ENCODE measurements around the gene INAVA.
A peak's percentile ranks its signal among the peaks of the same experiment; 100 is the strongest.

Gene INAVA

DNA sequence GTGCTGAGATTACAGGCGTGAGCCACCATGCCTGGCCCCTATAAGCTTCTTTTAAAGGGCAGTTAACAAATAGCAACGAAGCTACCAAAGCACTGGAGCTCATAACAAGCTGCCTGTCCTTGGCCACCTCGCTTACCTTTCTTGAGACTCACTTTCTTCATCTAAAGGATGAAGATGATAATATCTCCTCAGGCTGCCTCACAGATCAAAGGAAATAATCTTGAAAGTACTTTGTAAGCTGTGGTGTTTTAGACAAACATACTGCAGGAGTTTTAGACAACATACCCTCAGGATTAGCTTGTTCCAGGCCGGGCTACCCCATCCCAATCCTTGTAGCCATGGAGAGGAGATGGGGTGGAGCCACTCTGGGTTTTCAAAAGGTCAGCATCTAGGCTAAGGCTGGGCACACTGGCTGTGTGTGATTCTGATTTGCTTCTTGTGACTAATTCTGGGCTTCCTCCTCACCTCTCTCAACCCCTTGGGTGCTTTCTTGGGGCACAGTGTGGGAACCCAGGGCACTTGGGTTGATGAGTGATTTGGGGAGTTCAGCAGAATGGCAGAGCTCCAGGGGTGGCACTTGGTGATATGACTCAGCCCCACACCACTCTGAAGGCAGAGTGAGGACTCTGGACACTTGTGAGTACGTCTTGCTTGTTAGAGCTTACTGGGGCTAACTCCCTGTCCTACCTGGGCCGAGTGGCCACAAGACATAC lies 16.7 kb upstream of the INAVA start:
- DNase-seq, result peak; percentile 69

DNA sequence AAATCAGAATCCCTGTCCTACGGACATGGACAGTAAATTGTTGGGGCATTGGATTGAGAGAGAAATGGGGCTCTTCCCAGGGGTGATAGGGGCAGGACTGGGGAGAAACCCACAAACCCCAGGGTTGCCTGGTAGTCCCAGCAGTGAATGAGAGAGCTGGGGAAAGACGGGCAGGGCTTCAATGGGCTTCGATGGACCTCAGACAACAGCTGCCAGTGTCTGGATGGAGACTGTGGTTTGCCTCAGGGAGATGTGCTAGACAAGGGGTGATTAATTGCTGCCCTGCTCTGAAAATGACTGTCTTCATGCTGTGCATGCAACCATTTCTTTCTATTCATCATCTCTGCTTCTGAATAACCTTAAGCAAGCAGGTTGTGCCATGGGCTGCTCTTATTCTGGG lies 14.5 kb upstream of the INAVA start:
- DNase-seq, result peak; percentile 68

DNA sequence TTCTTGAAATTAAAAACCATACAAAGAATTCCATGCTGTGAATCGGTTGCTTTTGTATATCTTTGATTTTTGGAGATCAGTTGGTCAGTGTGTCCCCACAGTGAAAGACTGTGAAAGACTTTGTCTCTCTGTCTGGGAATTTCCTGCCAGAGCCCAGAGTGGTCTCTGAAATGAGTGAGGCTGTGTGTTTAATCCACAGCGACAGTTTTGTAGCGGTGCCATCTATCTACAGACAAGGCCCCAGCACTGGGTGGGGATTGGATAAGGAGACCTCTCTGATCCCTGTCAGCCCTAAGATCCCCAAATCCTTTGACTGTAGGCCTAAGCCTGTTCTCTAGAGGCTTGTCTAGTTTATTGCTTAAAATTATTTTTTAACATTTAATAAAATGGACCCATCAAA lies 11.6 kb upstream of the INAVA start:
- peak; percentile 47 for DNase-seq

DNA sequence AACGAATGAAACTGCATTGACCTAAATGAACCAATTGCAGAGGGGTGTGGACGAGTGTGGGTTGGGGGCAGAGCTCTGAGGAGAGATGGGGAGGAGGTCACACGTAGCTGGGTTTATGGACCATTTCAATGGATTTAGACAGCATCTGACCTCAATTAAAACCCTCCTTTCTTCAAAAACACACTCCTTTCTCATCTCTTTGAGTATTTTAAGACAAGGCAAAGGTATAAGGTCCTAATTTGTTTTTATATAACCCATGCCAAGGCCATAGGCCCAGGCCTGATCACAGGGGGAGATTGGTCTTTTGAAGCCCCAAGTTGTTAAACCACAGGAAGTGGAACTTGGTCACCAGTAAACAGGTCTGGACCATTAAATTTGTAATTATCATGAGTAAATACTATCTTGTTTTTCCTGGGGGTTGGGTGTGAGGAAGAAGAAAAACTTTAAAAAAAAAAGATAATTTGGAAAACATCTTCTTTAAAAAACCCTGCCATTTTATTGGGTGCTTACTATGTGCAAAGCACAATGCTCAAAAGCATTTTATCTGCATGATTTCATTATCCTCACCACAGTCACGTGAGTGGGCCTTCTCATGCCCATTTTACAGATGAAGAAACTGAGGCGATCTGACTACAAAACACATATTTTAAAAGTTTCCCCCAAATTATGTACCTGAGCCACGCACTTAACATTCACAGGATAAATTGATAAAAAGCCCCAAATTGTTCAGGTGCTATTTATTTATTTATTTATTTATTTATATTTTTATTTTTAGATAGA lies 8.9 kb upstream of the INAVA start:
- DNase-seq, result no peak

DNA sequence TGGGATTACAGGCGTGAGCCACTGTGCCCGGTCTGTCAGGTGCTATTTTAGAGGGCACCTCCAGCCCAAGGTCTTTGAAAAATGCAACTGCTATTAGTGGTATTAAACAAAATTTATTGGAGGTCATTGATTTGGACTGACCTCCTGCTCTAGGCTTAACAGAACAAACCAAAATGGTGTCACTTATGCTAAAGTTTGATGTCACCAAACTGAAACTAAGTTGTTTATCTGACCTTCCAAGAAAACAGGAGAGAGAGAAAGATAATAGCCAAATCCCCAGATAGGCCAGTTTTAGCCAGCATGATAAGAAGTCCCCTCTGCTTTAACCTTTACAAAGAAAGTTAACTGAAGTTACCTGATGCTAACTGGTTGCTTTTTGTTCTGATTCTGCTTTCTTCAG lies 8.1 kb upstream of the INAVA start:
- no peak for DNase-seq

DNA sequence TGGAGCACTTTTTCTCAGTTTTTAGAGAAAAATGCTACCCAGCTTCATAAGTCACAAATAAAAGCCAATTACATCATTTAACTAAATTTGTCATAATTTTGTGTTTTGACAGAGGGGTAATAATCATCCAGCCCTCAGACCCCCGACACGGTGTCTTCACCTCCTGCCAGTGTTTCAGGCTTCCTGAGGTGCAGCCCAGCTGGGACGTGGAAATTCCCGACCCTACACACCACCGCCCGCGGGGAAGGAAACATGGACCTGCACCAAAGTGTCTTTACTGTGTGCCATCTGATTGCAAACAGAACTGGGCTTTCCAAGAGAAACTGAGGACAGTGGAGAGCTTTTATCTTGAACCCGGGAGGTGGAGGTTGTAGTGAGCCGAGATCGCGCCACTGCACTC lies 7.7 kb upstream of the INAVA start:
- DNase-seq, result no peak

DNA sequence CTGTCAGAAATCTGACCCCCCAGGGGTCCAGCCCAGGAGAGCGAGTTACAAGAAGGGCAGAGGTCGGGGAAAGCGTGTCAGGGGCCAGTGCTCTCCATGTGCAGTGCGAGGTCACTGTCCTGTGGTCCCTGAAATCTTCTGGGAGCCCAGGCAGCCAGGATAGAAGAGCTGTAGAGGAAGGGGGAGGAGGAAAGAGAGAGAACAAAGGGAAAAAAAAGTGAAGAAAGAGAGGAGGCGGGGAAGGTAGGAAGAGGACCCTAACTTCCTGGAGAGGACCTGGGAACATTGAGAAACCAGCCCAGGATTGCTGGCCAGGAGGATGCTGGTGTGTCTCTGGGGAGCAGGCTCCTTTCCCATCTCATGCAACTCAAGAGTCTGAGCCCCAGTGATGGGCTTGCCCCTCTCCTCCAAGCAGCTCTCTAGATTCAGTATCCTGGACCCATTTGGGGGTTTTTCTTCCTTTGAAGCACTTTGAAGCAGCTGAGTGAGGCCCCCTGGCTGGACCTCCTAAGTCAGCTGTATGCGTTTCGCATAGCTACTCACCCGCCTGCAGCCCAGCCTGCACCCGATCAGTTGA lies 6.8 kb upstream of the INAVA start:
- no peak for DNase-seq

DNA sequence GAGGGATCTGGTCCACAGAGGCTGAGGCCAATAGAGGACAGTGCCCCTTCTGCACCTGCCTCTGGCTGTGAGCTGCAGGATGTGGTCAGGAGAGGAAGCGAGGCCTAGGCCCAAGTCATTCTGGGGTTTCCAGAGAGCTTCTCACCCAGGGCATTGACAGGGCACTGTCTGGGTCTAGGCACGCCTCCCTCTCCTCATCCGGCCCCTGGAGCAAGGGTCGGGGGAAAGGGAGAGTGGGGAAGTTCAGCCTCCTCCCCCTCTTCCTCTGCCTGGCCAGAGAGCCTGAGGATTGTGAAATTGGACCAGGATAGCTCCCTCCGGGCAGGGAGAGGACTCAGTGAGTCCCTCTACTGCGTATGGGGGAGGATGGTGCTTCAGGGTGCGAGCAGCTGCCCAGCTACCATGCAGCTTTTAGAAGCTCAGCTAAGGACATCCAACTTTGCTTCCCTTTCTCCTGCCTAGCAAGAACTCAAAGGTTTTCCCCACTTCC lies 6.3 kb upstream of the INAVA start:
- DNase-seq, result peak; percentile 83

DNA sequence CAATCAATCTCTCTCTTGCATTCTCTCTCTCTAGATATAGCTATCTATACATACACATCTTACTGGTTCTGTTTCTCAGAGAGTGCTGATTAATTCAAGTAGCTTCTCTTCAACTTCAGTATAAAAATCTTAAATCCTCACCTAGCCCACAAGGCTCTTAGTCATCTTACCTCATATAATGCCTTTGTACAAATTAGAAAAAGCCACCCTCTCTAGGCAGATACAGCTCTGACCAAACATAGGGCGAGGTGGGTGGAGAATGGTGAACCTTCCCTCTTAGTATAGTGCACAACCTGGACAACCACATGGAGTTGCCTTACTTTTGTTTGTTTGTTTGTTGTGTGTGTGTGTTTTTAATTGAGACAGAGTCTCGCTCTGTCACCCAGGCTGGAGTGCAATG lies 5.1 kb upstream of the INAVA start:
- DNase-seq, result no peak

DNA sequence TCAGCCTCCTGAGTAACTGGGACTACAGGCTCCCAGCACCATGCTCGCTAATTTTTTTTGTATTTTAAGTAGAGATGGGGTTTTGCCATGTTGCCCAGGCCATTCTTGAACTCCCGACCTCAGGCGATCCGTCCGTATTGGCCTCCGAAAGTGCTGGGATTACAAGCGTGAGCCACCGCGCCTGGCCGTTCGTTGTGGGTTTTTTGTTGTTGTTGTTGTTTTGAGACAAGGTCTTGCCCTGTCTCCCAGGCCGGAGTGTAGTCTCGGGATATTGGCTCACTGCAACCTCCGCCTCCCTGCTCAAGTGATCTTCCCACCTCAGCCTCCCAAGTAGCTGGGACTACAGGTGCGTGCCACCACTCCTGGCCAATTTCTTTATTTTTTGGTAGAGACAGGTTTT lies 4.7 kb upstream of the INAVA start:
- no peak for DNase-seq

DNA sequence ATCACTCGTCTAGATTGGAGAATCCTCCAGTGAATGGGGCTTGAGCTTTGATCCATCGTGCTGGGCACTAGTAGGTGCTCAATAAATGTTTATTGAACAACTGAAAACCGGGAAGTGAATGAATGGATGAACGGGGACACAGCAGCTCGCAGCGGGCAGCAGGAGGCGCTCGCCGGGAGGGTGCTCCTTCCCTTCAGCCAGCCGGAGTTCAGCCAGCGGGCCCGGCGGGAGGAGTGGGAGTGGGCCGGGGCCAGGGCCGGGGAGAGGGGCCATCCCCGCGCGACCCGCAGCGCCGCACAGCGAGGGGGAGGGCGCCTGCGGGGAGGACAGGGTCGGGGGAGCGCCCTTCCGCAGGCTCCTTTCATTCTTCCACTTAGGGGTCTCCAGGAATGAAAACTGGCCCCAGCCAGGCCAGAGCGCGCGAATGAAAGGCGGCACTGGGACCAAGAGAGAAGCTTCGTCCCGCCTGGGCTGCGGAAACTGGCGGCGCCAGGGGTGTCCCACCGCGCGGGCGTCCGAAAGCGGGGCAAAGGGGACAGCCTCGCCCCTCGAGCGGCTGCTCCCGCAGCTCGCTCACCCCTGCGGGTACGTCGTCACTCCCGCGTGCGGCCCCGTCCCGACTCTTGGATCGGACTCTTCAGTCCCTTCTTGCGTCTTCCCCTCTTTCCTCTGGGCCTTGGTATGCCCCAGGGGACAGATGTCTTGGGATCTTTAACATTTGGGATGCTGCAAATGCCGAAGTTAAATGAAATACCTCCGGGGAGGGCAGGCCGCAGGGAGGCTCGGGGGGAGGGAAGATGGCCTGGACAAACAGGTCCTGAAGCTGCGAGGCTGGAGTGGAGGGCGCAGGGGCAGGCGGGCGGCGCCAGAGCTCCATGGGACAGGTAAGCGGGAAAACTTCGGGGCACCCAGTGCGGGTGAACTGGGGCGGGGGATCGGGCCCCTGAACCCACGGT lies 3.6 kb upstream of the INAVA start:
- DNase-seq, result no peak

DNA sequence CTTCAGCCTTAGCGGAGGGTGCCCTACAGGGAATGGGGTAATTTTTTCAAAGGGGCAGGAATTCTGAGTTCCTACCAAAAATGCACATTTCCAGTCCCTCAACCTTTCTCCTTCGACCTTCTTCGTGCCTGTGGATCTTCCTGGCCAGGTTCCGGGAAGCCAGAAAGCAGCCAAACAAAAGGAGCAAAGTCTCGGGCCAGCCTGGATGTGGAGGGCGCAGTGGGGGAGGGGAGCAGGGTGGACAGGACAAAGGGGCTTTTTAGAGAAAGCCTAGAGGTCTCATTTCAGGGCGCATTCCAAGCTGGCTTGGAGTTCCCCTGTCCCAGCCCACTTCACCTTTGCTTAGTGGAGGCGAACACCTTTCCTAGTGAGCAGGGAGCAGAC lies 2.9 kb upstream of the INAVA start:
- no peak for DNase-seq

DNA sequence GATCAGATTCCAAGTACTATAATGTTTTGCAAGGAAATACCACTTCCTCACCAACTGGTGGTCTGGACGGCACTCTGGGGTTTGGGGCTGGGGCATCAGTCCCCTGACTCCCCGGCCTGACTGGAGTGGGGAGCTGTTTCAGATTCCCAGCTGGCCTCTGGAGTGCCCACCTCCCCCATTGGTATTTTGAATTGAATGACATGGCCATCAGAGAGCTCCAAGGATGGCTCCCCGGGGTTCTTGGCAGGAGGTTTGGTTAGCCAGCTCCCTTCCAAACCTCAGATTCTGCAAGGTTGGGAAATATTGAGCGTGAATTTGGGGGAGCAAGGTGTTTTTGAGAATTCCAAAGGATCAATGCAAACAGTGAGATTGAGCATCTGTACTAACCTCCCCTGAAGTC lies 2.2 kb upstream of the INAVA start:
- DNase-seq, result no peak

DNA sequence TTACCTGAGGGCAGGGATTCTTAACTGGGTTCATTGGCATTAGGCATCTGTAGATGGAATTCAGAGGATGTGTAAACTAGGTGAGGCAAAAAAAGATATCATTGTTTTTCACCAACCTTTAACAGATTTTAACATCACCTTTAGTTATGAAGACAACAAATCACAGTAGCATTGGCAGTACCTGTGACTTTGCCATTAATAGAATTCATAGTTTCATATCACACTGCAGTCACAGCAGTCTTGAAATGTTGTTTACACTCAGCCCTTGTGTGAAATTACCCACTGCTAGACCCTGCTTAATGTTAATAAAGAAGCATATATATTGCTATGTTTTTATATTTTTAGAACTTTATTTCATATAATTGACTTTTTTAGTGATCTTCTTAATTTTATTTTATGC lies 1.7 kb upstream of the INAVA start:
- DNase-seq, result no peak

DNA sequence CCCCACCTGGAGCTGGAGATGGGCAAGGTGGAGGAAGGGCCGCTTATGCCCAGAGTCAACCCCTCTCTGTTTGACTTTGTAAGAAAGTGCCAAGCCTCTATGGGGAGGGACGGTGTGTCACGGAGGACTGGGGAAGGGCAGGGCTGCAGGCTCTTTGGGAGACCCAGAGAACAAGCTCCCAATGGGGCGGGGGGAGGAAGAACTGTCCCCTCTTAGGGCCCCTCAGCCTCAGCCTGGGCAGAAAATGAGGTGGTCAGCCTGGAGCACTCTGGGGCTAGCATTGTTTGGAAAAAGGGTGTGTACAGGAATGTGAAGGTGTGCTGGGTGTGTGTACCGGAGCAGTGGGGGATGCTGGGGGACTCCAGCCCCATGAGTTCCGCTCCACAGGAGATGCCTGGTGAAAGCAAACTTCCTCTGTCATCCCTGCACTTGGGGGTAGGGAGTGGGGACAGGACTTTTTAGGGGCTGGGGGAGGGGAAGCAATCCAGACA lies 1.2 kb upstream of the INAVA start:
- DNase-seq, result no peak

DNA sequence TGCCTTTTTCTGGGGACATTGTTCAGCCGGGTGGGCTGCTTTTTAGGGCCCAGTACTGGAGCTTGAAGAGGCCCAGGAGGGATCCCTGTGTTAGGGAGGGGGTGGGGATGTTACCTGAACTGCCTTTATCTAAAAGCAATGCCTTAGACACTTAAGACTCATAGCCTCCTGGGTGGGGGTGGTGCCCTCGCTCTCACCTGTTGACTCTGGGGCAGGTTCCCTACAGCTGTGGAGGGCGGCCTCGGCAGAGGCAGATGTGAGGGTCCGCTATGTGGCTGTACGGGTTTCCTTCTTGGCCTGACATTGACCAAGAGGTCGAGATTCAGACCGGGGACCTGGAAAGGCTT lies 716 bp downstream of the INAVA start:
- DNase-seq, result no peak

DNA sequence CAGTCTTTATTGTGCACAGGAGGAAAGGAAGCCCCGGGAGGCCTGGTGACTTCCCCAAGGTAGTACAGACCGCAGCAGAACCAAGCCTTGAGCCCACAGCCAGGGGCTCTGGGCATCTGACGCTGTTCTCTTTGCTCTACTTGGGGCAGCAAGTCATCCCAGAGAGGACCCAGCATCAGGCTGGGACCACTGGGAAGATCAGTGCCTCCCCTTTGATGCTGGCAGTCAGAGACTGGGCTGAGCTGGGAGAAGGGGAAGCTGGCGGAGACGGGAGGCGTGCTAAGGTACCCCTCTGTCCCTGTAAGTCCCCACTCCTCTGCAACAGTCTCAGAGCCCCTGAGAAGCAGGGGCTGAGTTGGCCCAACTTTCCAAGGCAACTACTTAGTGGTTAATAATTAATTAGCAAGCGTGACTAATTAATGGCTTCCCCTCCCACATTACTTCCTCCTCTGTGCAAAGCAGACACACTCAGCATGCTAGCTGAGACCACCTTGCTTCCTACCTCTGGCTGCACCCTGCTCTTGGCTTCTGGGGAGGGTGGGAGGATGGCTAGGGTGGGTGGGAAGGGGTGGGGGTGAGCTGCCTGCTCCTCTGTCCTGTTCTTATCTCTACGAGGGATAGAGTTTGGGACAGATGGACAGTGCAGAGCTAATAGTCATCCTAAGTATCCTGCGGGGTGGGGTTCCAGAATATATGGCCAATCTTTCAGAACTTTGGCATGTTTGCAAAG lies 1.3 kb downstream of the INAVA start:
- no peak for DNase-seq

DNA sequence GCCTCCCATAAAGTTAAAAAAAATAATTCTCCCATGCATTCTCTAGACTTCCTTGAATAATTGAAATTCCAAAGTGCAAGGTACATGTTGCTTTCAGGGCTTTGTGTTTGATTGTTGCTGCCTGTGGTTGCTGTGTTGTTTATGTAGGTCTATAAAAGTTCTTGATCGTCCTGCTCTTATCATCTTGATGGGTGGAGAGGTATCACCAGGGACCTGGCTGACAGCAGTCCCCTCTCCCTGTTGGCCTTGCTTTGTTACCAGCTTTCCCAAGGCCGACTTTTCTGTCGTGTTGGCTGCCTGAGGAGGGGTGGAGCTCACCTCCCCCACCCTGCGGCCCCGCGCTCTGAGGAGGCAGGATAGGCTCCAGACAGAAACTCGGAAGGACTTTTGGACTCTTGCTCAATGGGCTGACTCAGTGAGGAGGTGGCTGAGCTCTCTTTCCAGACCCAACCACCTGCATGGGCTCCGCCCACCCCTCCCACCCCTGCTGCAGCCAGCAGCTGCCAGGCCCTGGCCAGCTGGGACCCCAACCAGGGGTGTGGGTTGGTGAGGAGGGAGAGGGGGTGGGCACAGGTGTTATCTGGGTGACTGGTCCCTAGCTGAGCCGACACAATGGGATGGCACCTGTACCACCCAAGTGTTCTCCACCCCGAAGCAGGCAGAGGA lies 2.0 kb downstream of the INAVA start:
- DNase-seq, result no peak

DNA sequence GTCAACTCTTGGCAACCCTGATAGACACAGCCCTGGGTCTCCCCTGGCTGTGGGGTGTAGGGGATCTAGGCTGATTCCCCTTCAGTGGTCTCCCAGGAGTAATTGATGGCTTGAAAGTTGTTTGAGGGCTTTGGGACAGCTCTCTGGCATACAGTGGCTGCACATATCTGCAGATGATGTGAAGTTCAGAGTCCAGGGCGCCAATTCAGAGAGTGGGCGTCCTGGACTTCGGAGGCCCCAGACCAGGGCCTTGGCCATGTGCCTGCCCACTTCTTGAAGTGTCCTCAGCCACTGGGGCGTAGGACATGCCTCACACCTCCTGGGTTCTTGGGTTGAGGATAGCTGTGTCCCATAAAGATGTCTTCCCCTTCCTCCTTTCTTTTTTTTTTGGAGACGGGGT lies 2.6 kb downstream of the INAVA start:
- DNase-seq, result no peak

DNA sequence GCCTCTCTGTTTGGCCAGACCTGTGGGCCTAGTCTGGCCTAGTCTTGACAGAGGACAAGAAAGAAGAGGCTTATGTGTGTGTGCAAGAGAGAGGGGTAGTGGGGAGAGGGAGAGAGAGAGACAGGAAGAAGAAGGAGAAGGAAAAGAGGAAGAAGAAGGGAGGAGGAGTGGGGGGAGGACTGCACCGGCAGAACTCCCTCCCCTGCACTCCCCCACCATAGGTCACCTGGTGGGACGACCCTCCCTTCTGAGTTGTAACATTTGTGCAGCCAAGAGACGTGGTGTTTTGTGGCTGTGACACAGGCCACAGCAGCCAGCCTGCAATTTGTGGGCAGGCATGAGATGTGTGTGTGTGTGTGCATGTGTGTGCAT lies 4.3 kb downstream of the INAVA start:
- DNase-seq, result no peak

DNA sequence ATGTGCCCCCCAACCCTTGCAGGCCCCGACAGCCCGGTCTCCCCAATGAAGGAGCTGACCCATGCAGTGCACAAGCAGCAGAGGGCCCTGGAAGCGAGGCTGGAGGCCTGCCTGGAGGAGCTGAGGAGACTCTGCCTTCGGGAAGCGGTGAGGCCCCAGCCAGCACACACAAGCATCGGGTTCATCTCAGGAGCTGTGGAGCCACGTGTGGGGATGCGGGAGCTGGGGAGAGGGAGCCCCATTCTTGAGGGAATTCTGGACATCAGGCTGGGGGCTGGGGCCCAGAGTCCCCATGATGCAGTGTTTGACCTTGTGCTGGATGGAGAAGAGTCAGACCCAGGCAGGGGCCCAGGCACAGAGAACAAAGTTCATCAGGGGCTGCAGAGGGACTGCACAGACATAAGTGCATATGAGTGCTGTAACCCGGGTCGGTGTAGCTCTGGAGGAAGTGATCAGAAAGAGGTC lies 4.8 kb downstream of the INAVA start:
- no peak for DNase-seq

Data from activated CD8-positive, alpha-beta memory T cell treated with anti-CD3 and anti-CD28 coated beads for 24 hours (primary cell).